OCI-LY3 (cell line): ENCODE results near the gene DNAJC4.

Experiments
- H2AFZ ChIP-seq: fragments of 200-600, 300-600 bp; shearing (Covaris generic); 2 replicates; pipeline ENCODE4 v1.6.0; 2014; ENCODE audit warnings: antibody characterized with exemption, low read depth, low read length
- H3K27ac ChIP-seq: fragments of 200-600, 300-600 bp; sonication (generic); 2 replicates; pipeline ENCODE4 v1.5.1; 2014; ENCODE audit warnings: mild to moderate bottlenecking, low read length, moderate library complexity, mixed read lengths
- H3K27me3 ChIP-seq: fragments of 200-600, 300-600 bp; sonication (generic); 2 replicates; pipeline ENCODE4 v1.6.1; 2014; ENCODE audit warnings: low read depth, low read length, mixed read lengths
- H3K36me3 ChIP-seq: fragments of 200-600, 300-600 bp; sonication (generic); replicated peaks from 2 replicates; pipeline ENCODE3; 2014; ENCODE audit warnings: low read depth, low read length, mixed read lengths
- H3K4me1 ChIP-seq: fragments of 300-600, 200-600 bp; sonication (generic); 2 replicates; pipeline ENCODE4 v1.6.1; 2014; ENCODE audit warnings: low read length, mixed read lengths
- H3K4me2 ChIP-seq: fragments of 200-600, 300-600 bp; sonication (generic); 2 replicates; pipeline ENCODE4 v1.6.1; 2014; ENCODE audit warnings: low read length, mixed read lengths
- H3K4me3 ChIP-seq: fragments of 300-600, 200-600 bp; sonication (generic); 2 replicates; pipeline ENCODE4 v1.5.1; 2014; ENCODE audit warnings: antibody characterized with exemption, mild to moderate bottlenecking, low read length, moderate library complexity
- H3K79me2 ChIP-seq: fragments of 300-600, 200-600 bp; shearing (Covaris generic); 2 replicates; pipeline ENCODE4 v1.6.1; 2014; ENCODE audit warnings: mild to moderate bottlenecking, low read length, mixed read lengths
- H3K9ac ChIP-seq: fragments of 300-600, 200-600 bp; shearing (Covaris generic); 2 replicates; pipeline ENCODE4 v1.6.0; 2014; ENCODE audit warnings: mild to moderate bottlenecking, low read length, moderate library complexity
- H3K9me3 ChIP-seq: fragments of 200-600, 300-600 bp; shearing (Covaris generic); 2 replicates; pipeline ENCODE4 v1.6.1; 2014; ENCODE audit warnings: low read length, mixed read lengths; ENCODE audit not compliant: insufficient read depth
- H4K20me1 ChIP-seq: fragments of 200-600, 300-600 bp; sonication (generic); 2 replicates; pipeline ENCODE4 v1.6.1; 2016; ENCODE audit warnings: low read length, mixed read lengths; ENCODE audit not compliant: insufficient read depth
- EZH2phosphoT487 ChIP-seq: fragments of 200-600 bp; shearing (Covaris generic); IDR thresholded peaks from 2 replicates; pipeline ENCODE4 v1.6.1; 2018; ENCODE audit warnings: antibody characterized with exemption, mixed run types, low read depth
- TF ChIP-seq, protein P1 (sequence below): fragments of 200-600, 300-600 bp; sonication (generic); IDR thresholded peaks from 2 replicates; pipeline ENCODE4 v1.5.1; 2014; ENCODE audit warnings: antibody characterized with exemption, low read length, low read depth

DNAJC4 gene

DNA sequence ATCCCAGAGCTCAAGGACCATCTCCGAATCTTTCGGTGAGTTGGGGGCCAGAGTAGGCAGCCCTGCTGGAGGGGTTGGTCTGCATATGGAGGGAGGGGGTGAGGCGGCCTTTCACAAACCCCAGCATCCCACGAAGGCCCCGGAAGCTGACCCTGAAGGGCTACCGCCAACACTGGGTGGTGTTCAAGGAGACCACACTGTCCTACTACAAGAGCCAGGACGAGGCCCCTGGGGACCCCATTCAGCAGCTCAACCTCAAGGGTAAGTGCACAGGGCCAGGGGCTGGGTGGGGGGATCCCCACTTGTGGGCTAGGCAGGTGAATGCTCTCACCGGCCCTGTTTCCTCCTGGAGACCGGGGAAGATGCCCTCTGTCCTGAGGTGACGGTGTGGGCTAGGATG is 10.6 kb upstream of the DNAJC4 start:
- no peak overlapping the region for H3K4me2 ChIP-seq
- H3K79me2 ChIP-seq: no peaks in the 10 kb centered on the region
- peaks cover 5% of the 10 kb centered on the region; the same call in 1 of the 2 replicates for H3K4me1 ChIP-seq
- H2AFZ ChIP-seq: no peak overlapping the region
- TF ChIP-seq, protein P1, sequence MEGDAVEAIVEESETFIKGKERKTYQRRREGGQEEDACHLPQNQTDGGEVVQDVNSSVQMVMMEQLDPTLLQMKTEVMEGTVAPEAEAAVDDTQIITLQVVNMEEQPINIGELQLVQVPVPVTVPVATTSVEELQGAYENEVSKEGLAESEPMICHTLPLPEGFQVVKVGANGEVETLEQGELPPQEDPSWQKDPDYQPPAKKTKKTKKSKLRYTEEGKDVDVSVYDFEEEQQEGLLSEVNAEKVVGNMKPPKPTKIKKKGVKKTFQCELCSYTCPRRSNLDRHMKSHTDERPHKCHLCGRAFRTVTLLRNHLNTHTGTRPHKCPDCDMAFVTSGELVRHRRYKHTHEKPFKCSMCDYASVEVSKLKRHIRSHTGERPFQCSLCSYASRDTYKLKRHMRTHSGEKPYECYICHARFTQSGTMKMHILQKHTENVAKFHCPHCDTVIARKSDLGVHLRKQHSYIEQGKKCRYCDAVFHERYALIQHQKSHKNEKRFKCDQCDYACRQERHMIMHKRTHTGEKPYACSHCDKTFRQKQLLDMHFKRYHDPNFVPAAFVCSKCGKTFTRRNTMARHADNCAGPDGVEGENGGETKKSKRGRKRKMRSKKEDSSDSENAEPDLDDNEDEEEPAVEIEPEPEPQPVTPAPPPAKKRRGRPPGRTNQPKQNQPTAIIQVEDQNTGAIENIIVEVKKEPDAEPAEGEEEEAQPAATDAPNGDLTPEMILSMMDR: no peak
- TF ChIP-seq EZH2phosphoT487: no peak
- H3K36me3 ChIP-seq: peaks cover 43% of the 10 kb centered on the region
- H3K27ac ChIP-seq: no peak overlapping the region
- no peaks in the 10 kb centered on the region for H3K27me3 ChIP-seq
- no peak overlapping the region for H3K4me3 ChIP-seq
- no peaks in the 10 kb centered on the region for H4K20me1 ChIP-seq
- no peaks in the 10 kb centered on the region for H3K9me3 ChIP-seq
- H3K9ac ChIP-seq: no peak overlapping the region

DNA sequence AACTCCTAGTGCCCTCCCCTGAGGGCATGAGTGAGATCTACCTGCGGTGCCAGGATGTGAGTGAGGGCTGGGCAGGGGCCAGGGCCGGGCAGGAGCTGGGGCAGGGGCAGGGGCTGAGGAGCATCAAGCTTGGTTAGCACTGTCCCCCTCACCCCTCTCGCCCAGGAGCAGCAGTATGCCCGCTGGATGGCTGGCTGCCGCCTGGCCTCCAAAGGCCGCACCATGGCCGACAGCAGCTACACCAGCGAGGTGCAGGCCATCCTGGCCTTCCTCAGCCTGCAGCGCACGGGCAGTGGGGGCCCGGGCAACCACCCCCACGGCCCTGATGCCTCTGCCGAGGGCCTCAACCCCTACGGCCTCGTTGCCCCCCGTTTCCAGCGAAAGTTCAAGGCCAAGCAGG is 10.1 kb upstream of the DNAJC4 start:
- H3K9me3 ChIP-seq: no peaks in the 10 kb centered on the region

DNA sequence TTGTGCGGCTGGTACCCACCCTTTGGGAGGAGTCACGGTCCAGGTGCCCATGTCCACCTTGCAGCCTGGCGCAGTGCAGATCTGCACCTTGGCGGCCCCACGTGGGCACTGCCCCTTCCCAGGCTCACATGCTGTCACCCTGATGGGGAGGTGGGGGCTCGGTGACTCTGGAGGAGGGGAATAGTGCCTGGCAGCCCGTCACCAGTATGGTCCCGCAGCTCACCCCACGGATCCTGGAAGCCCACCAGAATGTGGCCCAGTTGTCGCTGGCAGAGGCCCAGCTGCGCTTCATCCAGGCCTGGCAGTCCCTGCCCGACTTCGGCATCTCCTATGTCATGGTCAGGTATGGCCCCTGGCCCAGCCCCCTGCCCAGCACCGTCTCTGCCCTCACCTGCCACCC is 9.6 kb upstream of the DNAJC4 start:
- no peaks in the 10 kb centered on the region for H3K9me3 ChIP-seq
- H3K4me3 ChIP-seq: no peak overlapping the region
- no peak overlapping the region for H3K27ac ChIP-seq
- H3K4me2 ChIP-seq: no peak overlapping the region
- no peak overlapping the region for H2AFZ ChIP-seq
- TF ChIP-seq, protein P1: no peak
- H4K20me1 ChIP-seq: no peaks in the 10 kb centered on the region
- H3K4me1 ChIP-seq: peaks cover 12% of the 10 kb centered on the region; the same call in 1 of the 2 replicates
- H3K27me3 ChIP-seq: no peaks in the 10 kb centered on the region
- peaks cover 8% of the 10 kb centered on the region; the same call in 1 of the 2 replicates for H3K79me2 ChIP-seq
- H3K9ac ChIP-seq: no peak overlapping the region
- H3K36me3 ChIP-seq: peaks cover 37% of the 10 kb centered on the region

More for the DNA sequence above, 10.1 kb upstream of the DNAJC4 start:
- Histone ChIP-seq H3K4me2 (no peak overlapping the region), H3K27me3 (no peaks in the 10 kb centered on the region), H3K27ac (no peak overlapping the region), H4K20me1 (no peaks in the 10 kb centered on the region), H3K4me3 (no peak overlapping the region), H3K4me1 (peaks cover 9% of the 10 kb centered on the region; the same call in 1 of the 2 replicates), H3K36me3 (peaks cover 38% of the 10 kb centered on the region), H2AFZ (no peak overlapping the region), H3K79me2 (peaks cover 3% of the 10 kb centered on the region; the same call in 1 of the 2 replicates), H3K9ac (no peak overlapping the region)
- TF ChIP-seq EZH2phosphoT487: no peak
- TF ChIP-seq, protein P1: no peak

DNA sequence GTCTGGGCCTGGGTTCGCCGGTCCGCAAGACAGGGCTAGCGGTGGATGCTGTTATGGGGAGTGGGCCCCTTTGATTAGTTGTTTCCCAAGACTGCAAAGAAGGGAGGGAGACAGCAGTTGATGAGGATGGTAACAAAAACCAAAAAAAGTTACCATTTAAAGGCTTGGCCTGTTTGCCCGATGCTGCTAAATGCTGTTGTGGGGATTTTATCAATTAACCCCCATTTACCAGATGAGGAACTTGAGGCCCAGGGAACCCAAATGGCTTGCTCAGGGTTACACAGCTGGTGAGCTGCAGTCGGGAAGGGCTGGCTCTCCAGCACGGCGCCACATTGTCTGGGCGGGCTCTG is 7.7 kb upstream of the DNAJC4 start:
- no peak overlapping the region for H3K9ac ChIP-seq
- H3K4me1 ChIP-seq: peaks cover 19% of the 10 kb centered on the region
- H3K4me3 ChIP-seq: no peak overlapping the region
- H3K27me3 ChIP-seq: no peaks in the 10 kb centered on the region
- H4K20me1 ChIP-seq: no peaks in the 10 kb centered on the region
- H3K9me3 ChIP-seq: no peaks in the 10 kb centered on the region
- H3K4me2 ChIP-seq: no peak overlapping the region
- peaks cover 33% of the 10 kb centered on the region for H3K36me3 ChIP-seq
- H3K27ac ChIP-seq: no peak overlapping the region
- H2AFZ ChIP-seq: no peak overlapping the region
- no peak for TF ChIP-seq EZH2phosphoT487
- TF ChIP-seq, protein P1: no peak
- H3K79me2 ChIP-seq: peaks cover 17% of the 10 kb centered on the region
